ENCODE measurements around the gene UBC.
A peak's percentile ranks its signal among the peaks of the same experiment; 100 is the strongest.

The UBC gene

GRCh38 chr12:124863416-124864325 is 50.8 kb downstream of the UBC start, which contains the start of gene SCARB1:
Gene SCARB1 (minus strand): TSS chr12:124863864. CDS start chr12:124863720, 144 bp downstream.
- peak; percentile 91 for DNase-seq

GRCh38 chr12:124862768-124863415 is 51.6 kb downstream of the UBC start:
- no peak for DNase-seq

- no peak for DNase-seq
Measured at GRCh38 chr12:124861898-124862676, 52.4 kb downstream of the UBC start.
